ENCODE results near the gene FAM135A. TPM values are rescaled to one million over a fixed set of nuclear protein-coding genes. Genes with fewer than 3 reads are reported as not detected.
"Not testable (repeated sequence)": the region's sequence is repeated elsewhere in the genome, so short reads cannot be mapped to it uniquely, and the experiment has no call there.

FAM135A gene
- total and polyA plus RNA-seq, 2 donors = 11.1 to 16.0 TPM

DNA sequence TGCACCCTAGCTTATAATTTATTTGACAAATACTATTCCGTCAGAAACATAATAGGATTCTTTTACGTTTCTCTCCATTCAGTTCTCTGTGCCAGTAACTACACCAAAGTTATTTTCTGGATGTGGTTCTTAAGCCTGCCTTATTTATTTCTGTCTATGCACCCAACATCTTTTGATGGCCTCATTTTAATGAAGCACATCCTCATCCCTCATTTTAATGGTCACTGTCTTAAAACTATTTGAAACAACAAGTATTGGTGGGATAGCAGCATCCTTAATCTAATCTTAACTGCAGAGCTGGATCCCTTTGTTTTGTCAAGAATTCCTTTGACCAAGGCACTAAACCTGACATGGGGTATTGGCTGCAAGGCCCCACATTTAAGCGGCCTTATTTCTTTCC, 11.0 kb downstream of the FAM135A start:
- H3K9me3 ChIP-seq (ENCODE audit: control insufficient read depth in 2 of 2, insufficient read depth in 1 of 2, low read length in 1 of 2) = no peaks in the 10 kb centered on the region
- no peaks in the 10 kb centered on the region for H3K4me1 ChIP-seq (ENCODE audit: control insufficient read depth in 2 of 2, insufficient read depth in 2 of 2, low read length in 2 of 2)
- H3K27me3 ChIP-seq (ENCODE audit: control insufficient read depth in 2 of 2, insufficient read depth in 1 of 2, low read length in 1 of 2) = no peaks in the 10 kb centered on the region
- H3K36me3 ChIP-seq (ENCODE audit: control insufficient read depth in 2 of 2, insufficient read depth in 2 of 2, low read length in 1 of 2) = no peaks in the 10 kb centered on the region
- no peak overlapping the region for H3K4me3 ChIP-seq (ENCODE audit: low read length in 2 of 2)
- WGBS = 98% methylated on average over 3 of the region's 3 CpGs
- H3K27ac ChIP-seq (ENCODE audit: low read depth in 1 of 2, low read length in 1 of 2) = no peak overlapping the region
- DNase-seq (ENCODE audit: low read depth in 6 of 9, low spot score in 9 of 9) = no peak

DNA sequence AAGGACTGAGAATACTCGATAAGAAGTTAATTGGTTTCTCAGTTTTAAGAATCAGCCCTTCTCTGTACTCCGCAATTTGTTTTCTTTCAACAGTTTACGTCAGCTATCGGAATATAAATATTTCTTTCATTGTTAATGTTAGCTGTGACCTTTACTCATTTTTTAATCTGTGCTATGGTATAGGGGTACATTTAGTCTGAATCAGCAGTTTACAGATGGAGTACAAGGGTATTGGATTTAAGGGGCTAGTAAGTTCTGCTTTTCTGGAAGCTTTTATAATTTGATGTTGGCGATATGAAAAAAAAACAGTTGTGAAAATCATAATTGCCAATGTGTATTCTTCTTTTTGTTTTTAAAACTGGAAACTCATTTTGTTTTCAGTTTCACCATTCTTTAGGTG, 23.0 kb downstream of the FAM135A start:
- Histone ChIP-seq H3K36me3 (ENCODE audit: control insufficient read depth in 2 of 2, insufficient read depth in 2 of 2, low read length in 1 of 2) (no peaks in the 10 kb centered on the region), H3K27me3 (ENCODE audit: control insufficient read depth in 2 of 2, insufficient read depth in 1 of 2, low read length in 1 of 2) (no peaks in the 10 kb centered on the region), H3K4me3 (ENCODE audit: low read length in 2 of 2) (no peak overlapping the region), H3K4me1 (ENCODE audit: control insufficient read depth in 2 of 2, insufficient read depth in 2 of 2, low read length in 2 of 2) (no peaks in the 10 kb centered on the region), H3K9me3 (ENCODE audit: control insufficient read depth in 2 of 2, insufficient read depth in 1 of 2, low read length in 1 of 2) (peaks cover 0 to 2% of the 10 kb centered on the region in 2 donors), H3K27ac (ENCODE audit: low read depth in 1 of 2, low read length in 1 of 2) (no peak overlapping the region)
- WGBS = 90% methylated on average over 5 of the region's 5 CpGs
- DNase-seq (ENCODE audit: low read depth in 6 of 9, low spot score in 9 of 9) = no peak

- DNase-seq (ENCODE audit: low read depth in 6 of 9, low spot score in 9 of 9) = no peak
- H3K9me3 ChIP-seq (ENCODE audit: control insufficient read depth in 2 of 2, insufficient read depth in 1 of 2, low read length in 1 of 2) = peaks cover 0 to 4% of the 10 kb centered on the region in 2 donors
- no peak overlapping the region for H3K27ac ChIP-seq (ENCODE audit: low read depth in 1 of 2, low read length in 1 of 2)
- H3K27me3 ChIP-seq (ENCODE audit: control insufficient read depth in 2 of 2, insufficient read depth in 1 of 2, low read length in 1 of 2) = no peaks in the 10 kb centered on the region
- 77% methylated on average over 2 of the region's 2 CpGs for WGBS
- H3K36me3 ChIP-seq (ENCODE audit: control insufficient read depth in 2 of 2, insufficient read depth in 2 of 2, low read length in 1 of 2) = peaks cover 0 to 3% of the 10 kb centered on the region in 2 donors
- no peak overlapping the region for H3K4me3 ChIP-seq (ENCODE audit: low read length in 2 of 2)
- H3K4me1 ChIP-seq (ENCODE audit: control insufficient read depth in 2 of 2, insufficient read depth in 2 of 2, low read length in 2 of 2) = no peaks in the 10 kb centered on the region
Measured at GRCh38 chr6:70445001-70445400, 31.7 kb downstream of the FAM135A start.

DNA sequence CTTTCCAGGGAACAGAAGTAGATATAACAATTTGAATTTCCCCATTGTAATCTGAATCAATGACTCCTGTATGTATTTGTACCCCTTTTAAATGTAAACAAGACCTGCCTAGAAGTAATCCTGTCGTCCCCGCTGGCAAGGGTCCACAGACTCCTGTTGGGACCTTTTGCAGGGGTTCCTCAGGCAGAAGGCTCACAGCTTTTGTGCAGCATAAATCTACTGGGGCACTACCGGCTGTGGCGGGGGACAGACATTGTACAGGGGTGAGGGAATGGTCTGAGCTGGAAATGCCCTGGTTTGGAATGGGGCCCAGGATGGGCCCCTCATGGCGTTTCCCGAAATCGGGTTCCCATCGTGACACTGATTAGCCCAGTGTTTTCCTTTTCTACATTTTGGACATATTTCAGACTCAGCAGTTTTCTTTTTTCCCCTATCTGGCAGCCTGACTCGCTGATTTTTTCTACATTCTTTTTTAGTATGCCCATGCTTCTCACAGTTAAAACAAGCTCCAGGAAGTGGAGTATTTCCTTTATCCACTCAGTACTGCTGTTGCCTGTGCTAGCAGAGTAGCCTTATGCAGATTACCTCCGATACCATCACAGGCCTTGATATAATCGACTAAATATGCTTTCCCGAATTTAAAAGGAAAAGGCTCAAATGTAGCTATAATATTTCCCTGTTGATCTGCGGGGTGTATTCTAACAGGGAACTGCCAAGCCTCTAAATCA, 34.2 kb downstream of the FAM135A start:
- not testable (repeated sequence) for H3K4me3 ChIP-seq (ENCODE audit: low read length in 2 of 2); H3K4me1 ChIP-seq (ENCODE audit: control insufficient read depth in 2 of 2, insufficient read depth in 2 of 2, low read length in 2 of 2); H3K27me3 ChIP-seq (ENCODE audit: control insufficient read depth in 2 of 2, insufficient read depth in 1 of 2, low read length in 1 of 2); DNase-seq (ENCODE audit: low read depth in 6 of 9, low spot score in 9 of 9); H3K27ac ChIP-seq (ENCODE audit: low read depth in 1 of 2, low read length in 1 of 2); H3K9me3 ChIP-seq (ENCODE audit: control insufficient read depth in 2 of 2, insufficient read depth in 1 of 2, low read length in 1 of 2); H3K36me3 ChIP-seq (ENCODE audit: control insufficient read depth in 2 of 2, insufficient read depth in 2 of 2, low read length in 1 of 2)
- WGBS = 94% methylated on average over 13 of the region's 13 CpGs

GRCh38 chr6:70453899-70454298, 40.6 kb downstream of the FAM135A start:
- DNase-seq (ENCODE audit: low read depth in 6 of 9, low spot score in 9 of 9); H3K27me3 ChIP-seq (ENCODE audit: control insufficient read depth in 2 of 2, insufficient read depth in 1 of 2, low read length in 1 of 2); H3K27ac ChIP-seq (ENCODE audit: low read depth in 1 of 2, low read length in 1 of 2); H3K36me3 ChIP-seq (ENCODE audit: control insufficient read depth in 2 of 2, insufficient read depth in 2 of 2, low read length in 1 of 2); H3K4me3 ChIP-seq (ENCODE audit: low read length in 2 of 2); H3K4me1 ChIP-seq (ENCODE audit: control insufficient read depth in 2 of 2, insufficient read depth in 2 of 2, low read length in 2 of 2); H3K9me3 ChIP-seq (ENCODE audit: control insufficient read depth in 2 of 2, insufficient read depth in 1 of 2, low read length in 1 of 2): not testable (repeated sequence)
- WGBS = 96% methylated on average over 2 of the region's 2 CpGs

GRCh38 chr6:70456735-70457134, 43.4 kb downstream of the FAM135A start:
- DNase-seq (ENCODE audit: low read depth in 6 of 9, low spot score in 9 of 9) = no peak
- Histone ChIP-seq H3K27me3 (ENCODE audit: control insufficient read depth in 2 of 2, insufficient read depth in 1 of 2, low read length in 1 of 2) (no peaks in the 10 kb centered on the region), H3K4me3 (ENCODE audit: low read length in 2 of 2) (no peak overlapping the region), H3K36me3 (ENCODE audit: control insufficient read depth in 2 of 2, insufficient read depth in 2 of 2, low read length in 1 of 2) (no peaks in the 10 kb centered on the region), H3K4me1 (ENCODE audit: control insufficient read depth in 2 of 2, insufficient read depth in 2 of 2, low read length in 2 of 2) (no peaks in the 10 kb centered on the region), H3K27ac (ENCODE audit: low read depth in 1 of 2, low read length in 1 of 2) (no peak overlapping the region), H3K9me3 (ENCODE audit: control insufficient read depth in 2 of 2, insufficient read depth in 1 of 2, low read length in 1 of 2) (no peaks in the 10 kb centered on the region)
- WGBS = 94% methylated on average over 1 of the region's 1 CpG

- Histone ChIP-seq H3K4me3 (ENCODE audit: low read length in 2 of 2) (no peak overlapping the region), H3K27me3 (ENCODE audit: control insufficient read depth in 2 of 2, insufficient read depth in 1 of 2, low read length in 1 of 2) (no peaks in the 10 kb centered on the region), H3K9me3 (ENCODE audit: control insufficient read depth in 2 of 2, insufficient read depth in 1 of 2, low read length in 1 of 2) (no peaks in the 10 kb centered on the region), H3K4me1 (ENCODE audit: control insufficient read depth in 2 of 2, insufficient read depth in 2 of 2, low read length in 2 of 2) (no peaks in the 10 kb centered on the region), H3K36me3 (ENCODE audit: control insufficient read depth in 2 of 2, insufficient read depth in 2 of 2, low read length in 1 of 2) (no peaks in the 10 kb centered on the region), H3K27ac (ENCODE audit: low read depth in 1 of 2, low read length in 1 of 2) (no peak overlapping the region)
- WGBS = 94% methylated on average over 2 of the region's 2 CpGs
- DNase-seq (ENCODE audit: low read depth in 6 of 9, low spot score in 9 of 9) = no peak
Measured at GRCh38 chr6:70459235-70459634, 45.9 kb downstream of the FAM135A start.

DNA sequence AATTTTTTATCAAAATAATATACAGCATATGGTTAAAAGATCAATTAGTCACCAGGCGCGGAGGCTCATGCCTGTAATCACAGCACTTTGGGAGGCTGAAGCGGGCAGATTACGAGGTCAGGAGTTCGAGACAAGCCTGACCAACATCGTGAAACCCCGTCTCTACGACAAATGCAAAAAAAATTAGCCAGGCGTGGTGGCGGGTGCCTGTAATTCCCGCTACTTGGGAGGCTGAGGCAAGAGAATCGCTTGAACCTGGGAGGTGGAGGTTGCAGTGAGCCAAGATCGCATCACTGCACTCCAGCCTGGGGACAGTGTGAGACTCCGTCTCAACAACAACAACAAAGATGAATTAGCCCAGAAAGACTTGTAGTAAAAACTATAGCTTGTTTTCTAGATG, 46.4 kb downstream of the FAM135A start:
- H3K4me1 ChIP-seq (ENCODE audit: control insufficient read depth in 2 of 2, insufficient read depth in 2 of 2, low read length in 2 of 2) = not testable (repeated sequence)
- 98% methylated on average over 14 of the region's 14 CpGs for WGBS

GRCh38 chr6:70470016-70470415, 56.7 kb downstream of the FAM135A start:
- H3K27ac ChIP-seq (ENCODE audit: low read depth in 1 of 2, low read length in 1 of 2) = no peak overlapping the region
- no peak overlapping the region for H3K4me3 ChIP-seq (ENCODE audit: low read length in 2 of 2)
- no peaks in the 10 kb centered on the region for H3K36me3 ChIP-seq (ENCODE audit: control insufficient read depth in 2 of 2, insufficient read depth in 2 of 2, low read length in 1 of 2)
- H3K27me3 ChIP-seq (ENCODE audit: control insufficient read depth in 2 of 2, insufficient read depth in 1 of 2, low read length in 1 of 2) = no peaks in the 10 kb centered on the region
- H3K4me1 ChIP-seq (ENCODE audit: control insufficient read depth in 2 of 2, insufficient read depth in 2 of 2, low read length in 2 of 2) = no peaks in the 10 kb centered on the region
- no peak for DNase-seq (ENCODE audit: low read depth in 6 of 9, low spot score in 9 of 9)
- no peaks in the 10 kb centered on the region for H3K9me3 ChIP-seq (ENCODE audit: control insufficient read depth in 2 of 2, insufficient read depth in 1 of 2, low read length in 1 of 2)

More for the DNA sequence above, 46.4 kb downstream of the FAM135A start:
- not testable (repeated sequence) for DNase-seq (ENCODE audit: low read depth in 6 of 9, low spot score in 9 of 9); H3K27me3 ChIP-seq (ENCODE audit: control insufficient read depth in 2 of 2, insufficient read depth in 1 of 2, low read length in 1 of 2); H3K4me3 ChIP-seq (ENCODE audit: low read length in 2 of 2); H3K9me3 ChIP-seq (ENCODE audit: control insufficient read depth in 2 of 2, insufficient read depth in 1 of 2, low read length in 1 of 2); H3K36me3 ChIP-seq (ENCODE audit: control insufficient read depth in 2 of 2, insufficient read depth in 2 of 2, low read length in 1 of 2); H3K27ac ChIP-seq (ENCODE audit: low read depth in 1 of 2, low read length in 1 of 2)
